ENCODE data around the gene MACF1.

DNA sequence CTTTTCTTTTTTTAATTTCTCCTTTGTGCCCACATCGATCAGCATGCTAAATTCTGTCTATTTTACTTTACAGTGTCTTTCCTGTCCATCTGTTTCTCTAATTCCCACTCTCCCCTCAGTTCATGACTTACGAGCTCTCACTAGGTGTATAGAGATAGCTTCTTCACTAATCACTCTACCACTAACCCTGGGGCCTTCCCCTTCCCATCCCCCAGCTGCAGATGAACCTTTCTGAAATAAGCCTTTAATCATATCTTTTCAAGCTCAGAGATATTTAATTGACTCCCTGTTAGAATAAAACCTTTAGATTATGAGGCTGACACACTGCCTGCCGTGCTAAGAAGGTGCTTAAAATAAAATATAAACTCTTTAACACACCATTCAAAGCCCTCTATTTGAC is 220.7 kb downstream of the MACF1 start:
- no peak for TF ChIP-seq CTCF (IDR thresholded peaks at IDR 0.05)
- TF ChIP-seq POLR2A (IDR thresholded peaks at IDR 0.05; ENCODE audit: low read depth): no peak
- no peak for TF ChIP-seq EP300 (IDR thresholded peaks at IDR 0.05)
- no peak for TF ChIP-seq POLR2AphosphoS5 (IDR thresholded peaks at IDR 0.05)

Measured in esophagus muscularis mucosa (tissue), 4 donors.